Rectal smooth muscle tissue (tissue), 1 donor: Measurements from ENCODE around the gene PRF1.
"Not testable (repeated sequence)": the region's sequence is repeated elsewhere in the genome, so short reads cannot be mapped to it uniquely, and the experiment has no call there.

Experiments
- H3K27ac ChIP-seq: one replicate; pipeline ENCODE4 v1.7.0; 2013; ENCODE audit warnings: low read depth, low read length, inconsistent platforms
- H3K27me3 ChIP-seq: one replicate; pipeline ENCODE4 v1.7.0; 2013; ENCODE audit warnings: low read length; ENCODE audit not compliant: control insufficient read depth, insufficient read depth
- H3K36me3 ChIP-seq: one replicate; pipeline ENCODE4 v1.7.0; 2013; ENCODE audit warnings: low read length; ENCODE audit not compliant: control insufficient read depth, insufficient read depth
- H3K4me1 ChIP-seq: one replicate; pipeline ENCODE4 v1.7.0; 2013; ENCODE audit warnings: low read length; ENCODE audit not compliant: control insufficient read depth, insufficient read depth
- H3K4me3 ChIP-seq: one replicate; pipeline ENCODE4 v1.7.0; 2013; ENCODE audit warnings: low read length
- H3K9ac ChIP-seq: one replicate; pipeline ENCODE4 v1.7.0; 2013; ENCODE audit warnings: low read length

PRF1 gene

DNA sequence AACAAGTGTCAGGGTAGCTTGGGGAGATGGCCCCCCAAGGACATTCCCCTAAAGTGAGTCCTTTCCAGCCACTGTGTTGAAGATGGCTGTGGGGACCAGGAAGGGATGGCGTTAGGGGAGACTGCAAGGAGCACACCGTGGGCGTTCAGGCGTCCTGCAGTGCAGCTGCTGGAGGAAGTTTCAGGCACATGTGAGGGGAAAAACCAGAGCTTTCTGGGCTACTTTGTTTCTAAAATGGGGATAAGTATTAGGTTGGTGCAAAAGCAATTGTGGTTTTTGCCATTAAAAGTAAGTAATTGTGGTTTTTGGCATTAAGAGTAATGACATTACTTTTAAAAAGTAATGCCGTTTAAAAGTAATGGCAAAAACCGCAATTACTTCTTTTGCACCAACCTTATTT is 14.3 kb downstream of the PRF1 start:
- Histone ChIP-seq H3K36me3 (no peaks in the 10 kb centered on the region), H3K4me1 (no peaks in the 10 kb centered on the region), H3K27ac (no peak overlapping the region), H3K4me3 (no peak overlapping the region), H3K27me3 (no peaks in the 10 kb centered on the region), H3K9ac (no peak overlapping the region)

DNA sequence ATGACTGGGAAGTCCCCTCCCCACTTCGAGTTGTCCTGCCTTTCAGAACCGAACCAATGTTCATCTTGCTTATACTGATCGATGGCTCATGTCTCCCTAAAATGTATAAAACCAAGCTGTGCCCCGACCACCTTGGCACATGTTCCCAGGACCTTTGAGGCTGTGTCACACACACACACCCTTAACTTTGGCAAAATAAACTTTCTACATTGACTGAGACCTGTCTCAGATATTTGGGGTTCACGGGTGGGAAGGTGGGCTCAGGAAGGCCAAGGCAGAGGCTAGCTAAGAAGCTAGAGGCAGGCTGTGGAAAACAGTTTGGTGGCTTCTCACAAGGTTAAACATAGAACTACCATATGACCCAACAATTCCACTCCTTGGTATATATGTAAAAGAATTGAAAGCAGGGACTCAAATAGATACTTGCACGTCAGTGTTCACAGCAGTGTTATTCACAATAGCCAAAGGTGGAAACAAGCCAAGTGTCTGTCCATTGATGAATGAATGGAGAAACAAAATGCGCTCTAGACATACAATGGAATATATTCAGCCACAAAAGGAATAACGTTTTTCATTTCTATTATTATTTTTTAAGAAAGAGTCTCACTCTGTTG is 15.4 kb downstream of the PRF1 start:
- H3K9ac ChIP-seq: no peak overlapping the region
- H3K4me3 ChIP-seq: no peak overlapping the region
- no peaks in the 10 kb centered on the region for H3K27me3 ChIP-seq
- no peaks in the 10 kb centered on the region for H3K36me3 ChIP-seq
- H3K27ac ChIP-seq: no peak overlapping the region
- no peaks in the 10 kb centered on the region for H3K4me1 ChIP-seq

DNA sequence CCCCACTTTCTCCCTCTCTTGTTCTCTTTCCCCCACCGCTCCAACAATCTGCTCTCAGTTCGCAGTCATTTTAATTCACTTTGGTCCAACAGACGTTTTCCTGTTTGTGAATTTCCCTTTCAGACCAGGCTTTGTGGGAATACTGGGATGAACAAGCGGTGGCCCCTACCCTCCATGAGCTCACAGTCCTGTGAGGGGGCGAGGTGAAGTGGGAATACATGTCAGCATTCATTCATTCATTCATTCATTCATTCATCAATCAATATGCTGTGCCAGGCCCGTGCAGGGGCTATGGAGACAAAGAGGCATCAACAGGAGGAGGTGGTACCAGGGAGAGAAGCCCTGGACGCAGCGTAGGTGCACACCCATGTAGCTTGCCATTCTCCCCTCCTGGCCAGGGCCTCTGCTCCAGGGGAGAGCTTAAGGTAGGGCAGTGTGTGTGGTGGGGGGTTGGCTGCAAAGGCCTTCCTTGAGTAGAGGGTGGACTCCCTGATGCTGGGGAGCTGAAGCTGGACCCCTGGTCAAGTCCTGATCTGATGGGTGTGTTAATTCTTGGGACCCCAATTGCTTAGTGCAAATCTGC is 16.1 kb downstream of the PRF1 start:
- no peaks in the 10 kb centered on the region for H3K27me3 ChIP-seq
- no peak overlapping the region for H3K9ac ChIP-seq
- no peaks in the 10 kb centered on the region for H3K36me3 ChIP-seq
- H3K4me3 ChIP-seq: no peak overlapping the region
- no peak overlapping the region for H3K27ac ChIP-seq
- H3K4me1 ChIP-seq: no peaks in the 10 kb centered on the region

DNA sequence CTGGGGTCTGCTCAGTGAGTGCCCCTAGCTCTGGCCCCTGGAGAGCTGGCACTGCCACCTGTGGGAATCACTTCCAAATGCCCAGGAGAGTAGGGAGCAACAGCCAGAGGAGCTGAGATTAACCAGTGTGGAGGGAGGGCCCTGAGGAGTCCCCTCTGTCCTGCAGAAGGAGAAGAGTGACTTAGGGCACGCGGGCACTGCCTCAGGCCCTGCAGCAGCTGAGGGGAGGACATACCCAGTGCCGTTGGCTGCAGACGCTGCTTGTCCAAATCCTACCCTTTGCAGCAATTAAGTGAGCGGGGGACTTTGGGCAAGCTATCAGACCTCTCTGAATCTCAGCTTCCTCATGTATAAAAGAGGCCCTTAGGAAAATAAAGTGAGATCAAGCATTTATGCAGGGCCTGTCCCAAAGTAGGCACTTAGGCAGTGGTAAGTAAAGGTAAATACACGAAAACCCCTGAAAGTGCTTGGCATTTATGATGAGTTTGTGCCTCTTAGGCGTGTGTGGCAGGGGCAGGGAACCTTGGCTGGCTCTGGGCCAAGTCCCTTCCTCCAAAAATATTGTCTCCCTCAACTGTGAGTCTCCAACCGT is 16.9 kb downstream of the PRF1 start:
- H3K36me3 ChIP-seq: no peaks in the 10 kb centered on the region
- H3K4me1 ChIP-seq: no peaks in the 10 kb centered on the region
- no peak overlapping the region for H3K27ac ChIP-seq

DNA sequence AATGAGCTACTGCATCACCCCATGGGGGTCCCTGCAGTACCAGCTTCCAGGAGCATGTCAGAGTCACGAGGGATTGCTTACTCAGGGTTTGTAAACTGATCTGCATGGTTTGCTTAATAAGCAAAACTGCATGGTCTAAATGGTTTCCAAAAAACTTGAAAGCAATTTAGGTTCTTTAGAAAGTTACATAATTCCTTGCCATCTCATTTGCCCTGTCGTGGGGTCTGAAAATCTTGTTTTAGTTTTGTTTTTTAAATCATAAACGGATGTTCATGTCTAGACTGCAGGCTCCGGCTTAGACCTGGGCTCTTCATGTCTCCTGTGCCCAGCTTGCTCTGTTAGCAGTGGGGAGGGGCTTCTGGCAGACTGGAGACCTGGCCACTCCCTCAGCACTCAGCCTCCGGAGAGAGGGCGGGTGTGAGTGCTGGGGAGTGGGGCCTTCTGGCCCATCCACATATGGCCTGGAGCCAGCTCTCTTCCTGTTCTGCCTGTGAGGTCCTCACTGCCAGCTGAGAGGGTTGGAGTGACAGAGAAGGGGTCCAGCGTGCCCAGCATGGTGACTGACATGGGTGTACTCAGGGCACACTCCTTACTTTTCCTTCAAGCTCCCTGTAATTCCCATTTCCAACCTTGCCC is 17.5 kb downstream of the PRF1 start:
- Histone ChIP-seq H3K4me1 (no peaks in the 10 kb centered on the region), H3K27me3 (no peaks in the 10 kb centered on the region), H3K4me3 (no peak overlapping the region), H3K36me3 (no peaks in the 10 kb centered on the region), H3K27ac (no peak overlapping the region), H3K9ac (no peak overlapping the region)

More for the DNA sequence above, 16.9 kb downstream of the PRF1 start:
- no peaks in the 10 kb centered on the region for H3K27me3 ChIP-seq
- H3K4me3 ChIP-seq: no peak overlapping the region
- H3K9ac ChIP-seq: no peak overlapping the region

DNA sequence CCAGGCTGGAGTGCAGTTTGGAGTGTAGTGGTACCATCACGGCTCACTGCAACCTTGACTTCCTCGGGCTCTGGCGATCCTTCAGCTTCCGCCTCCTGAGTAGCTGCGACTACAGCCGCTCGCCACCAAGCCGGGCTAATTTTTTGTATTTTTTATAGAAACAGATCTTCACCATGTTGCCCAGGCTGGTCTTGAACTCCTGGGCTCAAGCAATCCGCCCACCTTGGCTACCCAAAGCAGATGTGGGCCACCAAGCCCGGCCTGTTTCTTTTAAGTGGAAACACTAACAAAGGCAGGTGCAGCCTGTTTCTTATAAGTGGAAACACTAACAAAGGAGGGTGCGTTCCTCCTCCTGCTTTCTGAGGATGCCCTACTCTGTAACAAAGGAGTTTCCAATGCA is 18.2 kb downstream of the PRF1 start:
- H3K27me3 ChIP-seq: no peaks in the 10 kb centered on the region
- H3K4me1 ChIP-seq: no peaks in the 10 kb centered on the region
- H3K9ac ChIP-seq: no peak overlapping the region
- H3K4me3 ChIP-seq: no peak overlapping the region
- no peaks in the 10 kb centered on the region for H3K36me3 ChIP-seq
- no peak overlapping the region for H3K27ac ChIP-seq

DNA sequence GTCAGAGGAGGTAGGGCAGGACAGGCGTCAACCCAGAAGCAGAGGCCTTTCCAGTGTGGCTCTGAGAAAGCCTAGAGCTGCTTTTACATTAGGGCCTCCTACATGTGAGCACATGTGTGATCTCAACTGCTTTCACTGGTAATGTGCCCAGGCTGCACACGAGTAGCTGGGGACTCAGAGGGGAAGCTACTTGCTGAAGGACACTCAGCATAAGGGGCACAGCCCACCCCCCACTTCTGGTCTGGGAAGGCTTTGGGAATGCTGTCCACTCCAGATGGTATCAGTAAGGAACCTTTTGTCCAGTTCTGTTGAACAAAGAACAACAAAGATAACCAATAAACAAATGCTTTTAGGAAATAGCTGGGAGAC is 18.9 kb downstream of the PRF1 start:
- Histone ChIP-seq H3K27ac (no peak overlapping the region), H3K9ac (no peak overlapping the region), H3K27me3 (no peaks in the 10 kb centered on the region), H3K4me1 (no peaks in the 10 kb centered on the region), H3K36me3 (no peaks in the 10 kb centered on the region), H3K4me3 (no peak overlapping the region)

DNA sequence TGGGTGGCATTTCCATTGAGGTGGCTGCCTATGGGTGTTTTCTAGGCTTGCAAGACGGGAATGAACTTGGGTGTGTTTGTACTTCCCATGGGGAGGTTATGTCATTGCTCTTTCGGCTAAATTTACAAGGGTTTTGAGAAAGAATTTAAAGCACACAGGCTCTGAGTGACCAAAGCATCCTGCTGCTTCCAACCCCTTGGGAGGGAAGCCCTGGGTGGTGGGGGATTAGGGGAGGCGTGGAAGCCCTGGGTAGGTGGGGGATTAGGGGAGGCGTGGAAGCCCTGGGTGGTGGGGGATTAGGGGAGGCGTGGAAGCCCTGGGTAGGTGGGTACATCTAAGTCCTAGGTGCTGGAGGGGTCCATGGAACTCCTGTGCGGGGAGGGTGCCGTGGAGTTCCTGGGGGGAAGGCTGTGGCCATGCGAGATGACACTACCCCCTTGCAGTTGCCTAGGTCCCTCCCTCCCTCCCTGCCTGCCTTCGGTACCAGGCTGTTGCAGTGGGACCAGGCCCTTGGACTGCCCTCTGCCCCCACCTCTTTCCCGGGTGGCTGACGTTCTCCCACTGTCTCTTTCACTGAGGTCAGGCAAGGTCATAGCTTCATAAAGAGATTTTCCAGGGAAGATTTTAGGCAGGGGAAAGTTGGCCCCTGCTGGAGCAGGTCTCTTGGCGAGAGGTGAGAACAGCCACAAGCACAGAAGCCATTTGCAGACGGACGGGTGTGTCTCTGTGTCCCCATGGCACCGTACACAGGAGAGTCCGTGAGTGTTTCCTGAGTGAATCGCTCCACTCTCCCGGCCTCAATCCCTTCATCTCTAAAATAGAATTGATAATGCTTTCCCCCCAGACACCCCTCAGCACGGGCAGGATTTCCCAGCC is 19.5 kb downstream of the PRF1 start:
- H3K27me3 ChIP-seq: no peaks in the 10 kb centered on the region
- no peak overlapping the region for H3K27ac ChIP-seq
- H3K4me1 ChIP-seq: no peaks in the 10 kb centered on the region
- H3K4me3 ChIP-seq: no peak overlapping the region
- H3K9ac ChIP-seq: no peak overlapping the region
- no peaks in the 10 kb centered on the region for H3K36me3 ChIP-seq

DNA sequence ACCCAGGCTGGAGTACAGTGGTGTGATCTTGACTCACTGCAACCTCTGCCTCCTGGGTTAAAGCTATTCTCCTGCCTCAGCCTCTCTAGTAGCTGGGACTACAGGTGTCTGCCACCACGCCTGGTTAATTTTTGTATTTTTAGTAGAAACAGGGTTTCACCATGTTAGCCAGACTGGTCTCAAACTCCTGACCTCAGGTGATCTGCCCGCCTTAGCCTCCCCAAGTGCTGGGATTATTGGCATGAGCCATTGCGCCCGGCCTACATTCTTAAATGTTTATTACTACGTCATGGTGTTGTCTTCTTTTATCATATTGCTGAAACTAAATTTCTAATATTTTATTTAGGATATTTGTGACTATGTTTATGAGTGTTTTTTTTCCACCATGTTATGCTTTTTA is 21.4 kb downstream of the PRF1 start:
- not testable (repeated sequence) for H3K27me3 ChIP-seq, H3K27ac ChIP-seq, H3K9ac ChIP-seq, H3K4me1 ChIP-seq, H3K4me3 ChIP-seq, H3K36me3 ChIP-seq

DNA sequence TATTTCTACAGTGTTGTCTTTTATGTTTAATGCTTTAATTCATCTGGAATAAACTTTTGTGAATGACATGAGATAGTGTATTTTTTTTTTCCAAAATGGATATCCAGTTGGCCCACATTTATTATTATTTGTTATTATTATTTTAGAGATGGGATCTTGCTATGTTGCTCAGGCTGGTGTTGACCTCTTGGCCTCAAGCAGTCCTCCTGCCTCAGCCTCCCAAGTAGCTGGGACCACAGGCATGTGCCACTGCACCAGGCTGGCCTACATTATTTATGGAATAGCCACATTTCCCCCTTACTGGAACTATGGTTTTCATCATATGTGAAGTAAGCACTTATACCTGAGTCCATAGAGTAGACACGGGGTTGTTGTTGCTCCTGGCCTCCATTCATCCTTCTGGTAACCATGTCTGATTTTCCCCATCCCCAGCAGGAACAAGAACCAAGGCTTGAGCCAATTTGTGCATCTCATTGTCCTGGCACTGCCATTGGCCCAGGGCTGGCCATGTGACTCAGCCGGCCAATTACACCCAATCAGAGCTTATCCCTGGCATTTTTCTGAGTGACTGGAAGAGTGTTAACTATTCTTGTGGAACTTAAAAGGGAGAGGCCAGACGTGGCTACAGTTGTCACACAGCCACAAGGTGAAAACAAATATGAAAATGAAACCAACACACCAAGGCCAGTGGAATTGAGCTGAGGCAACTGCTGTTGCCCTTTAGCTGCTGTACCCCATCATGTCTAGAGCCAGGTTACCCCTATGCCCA is 23.1 kb downstream of the PRF1 start:
- H3K27ac ChIP-seq: no peak overlapping the region
- no peaks in the 10 kb centered on the region for H3K36me3 ChIP-seq
- H3K4me3 ChIP-seq: no peak overlapping the region
- H3K9ac ChIP-seq: no peak overlapping the region
- peaks cover 10% of the 10 kb centered on the region for H3K4me1 ChIP-seq
- H3K27me3 ChIP-seq: no peaks in the 10 kb centered on the region

DNA sequence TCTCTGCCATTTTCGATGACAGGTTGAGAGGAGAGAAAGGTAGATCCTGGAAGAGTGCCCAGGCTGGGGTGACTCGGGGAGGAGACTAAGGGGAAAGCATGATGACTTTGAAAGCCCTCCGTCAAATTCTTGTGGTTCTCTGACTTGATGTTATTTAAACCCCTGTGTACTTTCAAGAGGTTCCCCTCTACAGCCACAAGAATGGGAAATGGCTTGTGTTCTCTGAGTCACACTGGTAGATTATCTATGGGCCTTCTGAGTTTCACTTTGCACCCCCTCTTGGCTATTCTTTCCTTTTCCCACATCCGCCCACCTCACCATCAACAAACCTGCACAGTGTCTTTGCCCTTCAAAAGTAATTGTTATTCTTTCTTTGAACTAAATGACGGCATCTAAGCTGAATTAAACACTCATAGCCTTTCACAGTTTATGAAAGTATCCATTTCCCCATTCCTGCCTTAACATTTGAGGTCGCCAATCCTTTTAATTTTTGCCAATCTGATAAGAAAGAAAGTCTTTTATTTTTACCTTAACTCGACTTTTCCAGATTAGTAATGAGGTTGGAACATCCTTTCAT is 24.1 kb downstream of the PRF1 start:
- peaks cover 10% of the 10 kb centered on the region for H3K4me1 ChIP-seq
- H3K27ac ChIP-seq: no peak overlapping the region
- H3K9ac ChIP-seq: no peak overlapping the region
- no peaks in the 10 kb centered on the region for H3K27me3 ChIP-seq
- no peaks in the 10 kb centered on the region for H3K36me3 ChIP-seq
- H3K4me3 ChIP-seq: no peak overlapping the region
